HG02938 (cell line): Measurements from ENCODE around the gene NEURL2.

Source experiments
- ATAC-seq: cut with Tn5 transposase; IDR thresholded peaks from one replicate; pipeline ENCODE4 v1.9.1; 2021; ENCODE audit warnings: mild to moderate bottlenecking, moderate library complexity; ENCODE audit not compliant: unreplicated experiment

The NEURL2 gene

GRCh38 chr20:45920462-45921336, 29.7 kb upstream of the NEURL2 start:
- ATAC-seq: no peak

DNA sequence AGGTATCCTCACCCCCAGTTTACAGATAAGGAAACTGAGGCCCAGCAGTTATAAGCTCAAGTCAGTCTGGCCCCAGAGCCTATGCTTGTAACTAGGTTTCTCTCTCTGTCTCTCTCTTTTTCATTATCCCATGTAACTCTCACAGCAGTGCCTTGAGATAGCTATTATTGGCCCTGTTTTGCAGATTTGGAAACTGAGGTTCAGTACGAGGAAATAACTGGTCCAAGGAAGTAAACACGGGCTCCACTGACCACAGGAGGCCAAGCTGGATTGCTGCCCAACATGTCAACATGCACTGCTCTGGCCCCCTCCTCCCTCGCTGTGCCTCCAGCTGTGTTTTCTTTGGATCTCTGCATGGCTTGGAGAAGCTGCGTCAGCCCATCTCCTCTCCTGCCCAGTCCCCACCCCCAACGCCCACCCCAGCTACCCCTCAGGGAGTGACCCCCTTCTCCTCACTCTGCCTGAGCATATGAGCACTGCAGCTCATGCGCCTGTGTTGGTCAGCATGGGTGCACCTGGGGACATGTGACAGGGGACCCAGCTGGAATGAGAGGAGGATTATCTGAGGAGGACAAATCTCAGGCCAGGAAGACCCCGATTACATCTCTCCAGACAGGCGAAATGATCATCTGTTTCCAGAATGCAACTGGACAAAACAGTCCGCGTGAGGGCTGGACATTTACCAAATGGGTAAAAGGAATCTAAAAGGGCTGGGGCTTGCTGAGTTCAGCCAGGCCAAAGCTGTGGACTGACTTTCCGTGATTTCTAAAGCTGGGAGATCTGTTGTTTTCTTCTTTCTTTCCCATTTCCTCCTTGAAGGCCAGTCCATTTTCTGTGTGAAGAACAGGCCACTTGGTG, 28.8 kb upstream of the NEURL2 start:
- no peak for ATAC-seq

DNA sequence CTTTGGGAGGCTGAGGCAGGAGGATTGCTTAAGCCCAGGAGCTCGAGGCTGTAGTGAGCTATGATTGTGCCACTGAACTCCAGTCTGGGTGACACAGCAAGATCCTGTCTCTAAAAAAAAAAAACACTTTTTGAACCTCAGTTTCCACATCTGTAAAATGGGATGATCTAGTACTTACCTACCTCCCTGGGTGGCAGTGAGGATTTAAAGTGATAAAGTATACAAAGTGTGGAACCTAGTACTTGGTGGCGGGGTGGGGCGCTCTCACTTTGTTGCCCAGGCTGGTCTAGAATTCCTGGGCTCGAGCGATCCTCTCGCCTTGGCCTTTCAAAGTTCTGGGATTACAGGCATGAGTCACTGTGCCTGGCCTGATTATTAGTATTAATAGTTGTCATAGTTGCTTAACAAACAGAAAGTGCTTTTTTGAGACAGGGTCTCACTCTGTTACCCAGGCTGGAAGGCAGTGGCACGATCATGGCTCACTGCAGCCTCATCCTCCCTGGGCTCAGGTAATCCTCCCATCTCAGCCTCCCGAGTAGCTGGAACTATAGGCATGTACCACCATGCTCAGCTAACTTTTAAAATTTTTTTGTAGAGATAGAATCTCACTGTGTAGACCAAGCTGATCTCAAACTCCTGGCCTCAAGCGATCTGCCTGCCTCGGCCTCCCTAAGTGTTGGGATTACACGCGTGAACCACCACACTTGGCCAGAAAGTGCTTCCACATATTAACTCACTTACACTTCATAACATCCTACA, 27.9 kb upstream of the NEURL2 start:
- ATAC-seq: no peak

DNA sequence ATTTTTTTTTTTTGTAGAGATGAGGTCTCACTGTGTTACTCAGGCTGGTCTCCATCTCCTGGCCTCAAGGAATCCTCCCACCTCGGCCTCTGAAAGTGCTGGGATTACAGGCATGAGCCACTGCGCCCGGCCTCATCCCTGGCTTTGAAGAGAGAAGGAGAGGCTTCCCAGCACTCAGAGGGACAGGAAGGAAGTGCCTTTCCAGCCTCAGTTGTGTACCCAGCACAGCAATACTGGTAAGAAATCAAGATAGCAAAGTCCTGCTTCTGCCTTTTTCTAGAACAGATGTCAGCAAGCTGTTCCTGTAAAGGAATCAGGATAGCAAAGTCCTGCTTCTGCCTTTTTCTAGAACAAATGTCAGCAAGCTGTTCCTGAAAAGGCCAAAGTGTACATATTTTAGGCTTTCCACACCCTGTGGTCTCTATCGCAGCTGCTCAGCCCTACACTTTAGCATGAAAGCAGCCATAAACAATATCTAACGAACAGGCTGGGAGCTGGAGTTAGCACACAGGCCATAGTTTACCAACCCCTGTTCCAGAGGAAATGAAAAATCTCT, 27.3 kb upstream of the NEURL2 start:
- no peak for ATAC-seq

DNA sequence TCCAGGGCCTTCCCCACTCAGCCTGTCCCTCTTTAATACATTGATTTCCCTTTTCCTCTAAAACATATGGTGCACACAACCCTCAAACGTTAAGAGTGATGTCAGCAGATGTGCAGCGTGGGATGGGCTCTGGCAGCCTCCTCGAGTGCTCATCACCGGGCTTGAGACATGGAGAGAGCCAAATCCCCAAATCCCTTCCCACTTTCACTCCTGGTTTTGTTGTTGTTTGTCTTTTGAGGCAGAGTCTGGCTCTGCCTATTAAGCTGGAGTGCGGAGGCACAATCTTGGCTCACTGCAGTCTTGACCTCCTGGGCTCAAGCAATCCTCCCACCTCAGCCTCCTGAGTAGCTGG, 26.8 kb upstream of the NEURL2 start:
- ATAC-seq: no peak

DNA sequence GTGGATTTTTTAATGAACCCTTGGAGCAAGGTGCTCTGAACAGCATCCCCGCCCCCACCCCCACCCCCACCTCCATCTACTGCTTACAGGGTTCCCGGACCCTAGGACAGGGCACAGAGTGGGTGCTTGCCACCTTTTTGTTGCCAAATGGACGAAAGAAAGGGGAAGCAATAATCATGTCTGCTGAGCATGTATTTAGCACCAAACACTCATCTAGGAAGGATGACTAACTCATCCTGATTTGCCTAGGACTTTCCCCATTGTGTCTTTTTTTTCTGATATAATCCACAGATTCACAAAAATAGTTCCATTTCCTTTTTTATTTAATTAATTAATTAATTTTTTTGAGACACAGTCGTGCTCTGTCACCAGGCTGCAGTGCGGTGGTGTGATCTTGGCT, 22.1 kb upstream of the NEURL2 start:
- ATAC-seq: no peak

DNA sequence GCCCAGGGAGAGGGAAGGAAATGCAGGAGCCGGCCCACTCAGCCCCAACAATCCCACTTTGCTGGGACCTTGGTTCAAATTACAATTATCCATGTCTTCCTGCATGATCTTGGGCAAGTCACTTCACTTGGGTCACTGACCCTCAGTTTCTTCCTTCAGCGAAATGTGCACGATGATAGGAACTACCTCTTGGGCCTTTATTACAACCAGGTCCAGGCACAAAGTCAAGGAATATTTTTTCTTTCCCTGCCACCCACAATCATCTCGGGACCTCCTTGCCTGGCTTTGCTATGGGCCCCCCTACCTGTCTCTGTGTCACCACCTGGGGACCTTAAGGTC, 21.3 kb upstream of the NEURL2 start:
- ATAC-seq: no peak

- no peak for ATAC-seq
Measured at GRCh38 chr20:45911486-45912343, 20.7 kb upstream of the NEURL2 start, which contains the start of gene PLTP. Gene PLTP (minus strand): TSS chr20:45912155. CDS start chr20:45911452, 703 bp downstream.

- peak; percentile 89 for ATAC-seq
Measured at GRCh38 chr20:45910670-45911485, 19.9 kb upstream of the NEURL2 start.

- no peak for ATAC-seq
Measured at GRCh38 chr20:45909817-45910669, 19.0 kb upstream of the NEURL2 start.

- no peak for ATAC-seq
Measured at GRCh38 chr20:45909336-45909808, 18.4 kb upstream of the NEURL2 start.

DNA sequence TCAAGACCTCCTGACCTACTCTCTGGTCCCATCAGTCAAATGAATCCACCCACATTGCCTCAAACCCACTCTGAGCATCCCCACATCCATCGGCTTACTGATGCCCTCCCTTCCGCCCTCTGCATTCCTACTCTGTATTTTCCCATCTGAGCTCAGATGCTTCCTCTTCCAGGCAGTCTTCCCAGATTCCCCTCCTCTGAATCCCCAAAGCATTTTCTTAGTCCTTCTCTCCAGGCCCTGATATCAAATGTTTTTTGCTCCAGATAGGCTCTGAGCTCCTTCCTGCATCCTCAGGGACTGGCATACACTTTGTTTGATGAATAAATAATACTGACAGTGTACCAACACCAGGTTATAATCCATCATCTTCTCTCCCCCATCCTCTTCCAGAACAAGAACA, 17.1 kb upstream of the NEURL2 start:
- ATAC-seq: no peak

- no peak for ATAC-seq
Measured at GRCh38 chr20:45907219-45907948, 16.4 kb upstream of the NEURL2 start.

- no peak for ATAC-seq
Measured at GRCh38 chr20:45905505-45906079, 14.6 kb upstream of the NEURL2 start.

DNA sequence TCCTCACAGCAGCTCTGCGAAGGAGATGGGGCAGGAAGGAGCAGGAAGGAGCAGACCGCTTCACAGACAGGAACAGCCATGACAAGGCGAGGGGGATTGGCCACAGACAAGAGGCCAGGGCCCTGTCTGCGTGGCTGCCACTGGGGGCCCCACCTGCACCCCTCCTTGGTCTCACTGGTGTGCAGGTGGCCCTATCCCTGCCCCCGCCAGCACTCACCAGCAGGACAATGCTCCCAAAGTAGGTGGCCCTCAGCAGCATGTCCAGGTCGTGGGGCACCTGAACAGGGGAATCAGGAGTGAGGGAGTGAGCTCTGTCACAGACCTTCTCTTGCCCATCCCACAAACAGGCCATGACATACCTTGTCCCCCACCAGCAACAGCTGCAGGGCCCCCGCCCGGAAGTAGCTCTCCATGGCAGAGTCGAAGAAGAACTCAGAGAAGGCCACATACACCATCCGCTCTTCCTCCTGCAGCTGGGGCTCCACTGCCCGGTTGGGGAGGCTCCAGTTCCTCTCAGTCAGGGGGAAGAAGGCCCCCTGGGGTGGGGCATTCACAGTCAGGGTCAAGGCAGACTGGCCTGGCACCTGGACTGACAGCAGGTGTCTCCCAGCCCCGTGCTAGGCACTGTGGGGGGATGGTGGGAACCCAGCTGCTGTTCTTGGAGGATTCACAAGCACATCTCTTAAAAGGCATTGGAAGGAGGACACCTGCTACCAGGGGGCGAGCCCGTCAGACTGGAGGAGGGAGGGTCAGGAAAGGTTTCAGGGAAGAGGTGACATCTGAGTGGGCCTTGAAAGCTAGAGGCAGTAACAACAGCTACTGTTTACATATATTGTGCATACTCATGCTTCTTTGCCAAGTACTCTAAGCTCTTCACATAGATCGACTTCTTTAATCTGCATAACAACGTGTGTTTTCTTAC, 13.8 kb upstream of the NEURL2 start:
- ATAC-seq: no peak

DNA sequence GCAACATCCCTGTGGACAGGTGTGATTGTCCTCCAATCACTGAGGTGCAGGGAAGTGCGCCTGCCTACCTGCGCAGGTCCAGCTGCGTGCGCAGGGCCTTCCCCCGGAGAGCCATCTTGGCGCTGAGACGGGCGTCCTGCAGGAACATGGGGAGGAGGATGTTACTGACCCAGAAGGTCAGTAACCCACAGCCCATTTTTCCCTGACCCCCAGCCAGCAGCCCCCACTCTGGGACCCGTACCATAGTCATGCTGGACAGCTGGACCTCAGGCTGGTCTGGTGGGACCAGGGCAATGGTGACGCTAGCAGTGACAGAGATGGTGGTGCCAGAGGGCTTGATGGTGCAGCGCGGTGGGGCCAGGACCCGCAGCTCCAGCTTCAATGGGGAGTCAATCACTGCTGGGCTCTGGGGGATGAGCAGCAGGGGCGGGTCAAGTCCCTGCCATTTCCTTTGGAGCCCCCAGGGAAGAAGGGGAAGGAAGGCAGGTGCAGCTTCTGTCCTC, 11.2 kb upstream of the NEURL2 start:
- ATAC-seq: no peak
